HL-60 (cell line): ENCODE results near the gene RBPJL.

Experiments
- DNase-seq, 2 experiments: peaks; one replicate each; pipeline ENCODE4 v3.0.0-alpha.2; 2010 to 2020; ENCODE audit warnings: low read depth in 1 of 2, low spot score in 1 of 2
- H3K27ac ChIP-seq: fragments of 250-450 bp; sonication (Bioruptor Pico); replicated peaks from 2 replicates; pipeline ENCODE4 v1.5.1; 2020; ENCODE audit warnings: mild to moderate bottlenecking, moderate library complexity
- H3K27me3 ChIP-seq: fragments of 250-450 bp; sonication (Bioruptor Pico); 2 replicates; pipeline ENCODE4 v1.5.1; 2021; ENCODE audit warnings: mild to moderate bottlenecking, moderate library complexity; ENCODE audit not compliant: insufficient read depth, poor library complexity, severe bottlenecking
- H3K4me3 ChIP-seq: replicated peaks from 2 replicates; pipeline ENCODE4 v1.5.1; 2011; ENCODE audit warnings: mild to moderate bottlenecking, control low read depth, low read length; ENCODE audit not compliant: insufficient read depth
- GABPA ChIP-seq: IDR thresholded peaks from 2 replicates; pipeline ENCODE4 v1.6.1; 2012; ENCODE audit warnings: low read depth
- POLR2AphosphoS5 ChIP-seq: IDR thresholded peaks from 2 replicates; pipeline ENCODE4 v1.6.1; 2012; ENCODE audit warnings: low read depth
- SPI1 ChIP-seq: IDR thresholded peaks from 2 replicates; pipeline ENCODE4 v1.6.1; 2012; ENCODE audit warnings: low read depth, mild to moderate bottlenecking, borderline replicate concordance
- TF ChIP-seq, protein P1 (sequence below): IDR thresholded peaks from one replicate; pipeline ENCODE4 v1.5.1; 2011; ENCODE audit warnings: low read length, control low read depth, inconsistent platforms; ENCODE audit not compliant: insufficient read depth
- TF ChIP-seq, protein P2 (sequence below): IDR thresholded peaks from 2 replicates; pipeline ENCODE4 v1.6.1; 2012; ENCODE audit warnings: low read depth; ENCODE audit not compliant: insufficient replicate concordance

RBPJL gene

GRCh38 chr20:45318386-45318939, 11.8 kb downstream of the RBPJL start:
- TF ChIP-seq POLR2AphosphoS5, result no peak
- TF ChIP-seq, protein P1, sequence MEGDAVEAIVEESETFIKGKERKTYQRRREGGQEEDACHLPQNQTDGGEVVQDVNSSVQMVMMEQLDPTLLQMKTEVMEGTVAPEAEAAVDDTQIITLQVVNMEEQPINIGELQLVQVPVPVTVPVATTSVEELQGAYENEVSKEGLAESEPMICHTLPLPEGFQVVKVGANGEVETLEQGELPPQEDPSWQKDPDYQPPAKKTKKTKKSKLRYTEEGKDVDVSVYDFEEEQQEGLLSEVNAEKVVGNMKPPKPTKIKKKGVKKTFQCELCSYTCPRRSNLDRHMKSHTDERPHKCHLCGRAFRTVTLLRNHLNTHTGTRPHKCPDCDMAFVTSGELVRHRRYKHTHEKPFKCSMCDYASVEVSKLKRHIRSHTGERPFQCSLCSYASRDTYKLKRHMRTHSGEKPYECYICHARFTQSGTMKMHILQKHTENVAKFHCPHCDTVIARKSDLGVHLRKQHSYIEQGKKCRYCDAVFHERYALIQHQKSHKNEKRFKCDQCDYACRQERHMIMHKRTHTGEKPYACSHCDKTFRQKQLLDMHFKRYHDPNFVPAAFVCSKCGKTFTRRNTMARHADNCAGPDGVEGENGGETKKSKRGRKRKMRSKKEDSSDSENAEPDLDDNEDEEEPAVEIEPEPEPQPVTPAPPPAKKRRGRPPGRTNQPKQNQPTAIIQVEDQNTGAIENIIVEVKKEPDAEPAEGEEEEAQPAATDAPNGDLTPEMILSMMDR, result no peak
- no peak for TF ChIP-seq SPI1
- TF ChIP-seq, protein P2, sequence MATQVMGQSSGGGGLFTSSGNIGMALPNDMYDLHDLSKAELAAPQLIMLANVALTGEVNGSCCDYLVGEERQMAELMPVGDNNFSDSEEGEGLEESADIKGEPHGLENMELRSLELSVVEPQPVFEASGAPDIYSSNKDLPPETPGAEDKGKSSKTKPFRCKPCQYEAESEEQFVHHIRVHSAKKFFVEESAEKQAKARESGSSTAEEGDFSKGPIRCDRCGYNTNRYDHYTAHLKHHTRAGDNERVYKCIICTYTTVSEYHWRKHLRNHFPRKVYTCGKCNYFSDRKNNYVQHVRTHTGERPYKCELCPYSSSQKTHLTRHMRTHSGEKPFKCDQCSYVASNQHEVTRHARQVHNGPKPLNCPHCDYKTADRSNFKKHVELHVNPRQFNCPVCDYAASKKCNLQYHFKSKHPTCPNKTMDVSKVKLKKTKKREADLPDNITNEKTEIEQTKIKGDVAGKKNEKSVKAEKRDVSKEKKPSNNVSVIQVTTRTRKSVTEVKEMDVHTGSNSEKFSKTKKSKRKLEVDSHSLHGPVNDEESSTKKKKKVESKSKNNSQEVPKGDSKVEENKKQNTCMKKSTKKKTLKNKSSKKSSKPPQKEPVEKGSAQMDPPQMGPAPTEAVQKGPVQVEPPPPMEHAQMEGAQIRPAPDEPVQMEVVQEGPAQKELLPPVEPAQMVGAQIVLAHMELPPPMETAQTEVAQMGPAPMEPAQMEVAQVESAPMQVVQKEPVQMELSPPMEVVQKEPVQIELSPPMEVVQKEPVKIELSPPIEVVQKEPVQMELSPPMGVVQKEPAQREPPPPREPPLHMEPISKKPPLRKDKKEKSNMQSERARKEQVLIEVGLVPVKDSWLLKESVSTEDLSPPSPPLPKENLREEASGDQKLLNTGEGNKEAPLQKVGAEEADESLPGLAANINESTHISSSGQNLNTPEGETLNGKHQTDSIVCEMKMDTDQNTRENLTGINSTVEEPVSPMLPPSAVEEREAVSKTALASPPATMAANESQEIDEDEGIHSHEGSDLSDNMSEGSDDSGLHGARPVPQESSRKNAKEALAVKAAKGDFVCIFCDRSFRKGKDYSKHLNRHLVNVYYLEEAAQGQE, result no peak
- TF ChIP-seq GABPA, result no peak

DNA sequence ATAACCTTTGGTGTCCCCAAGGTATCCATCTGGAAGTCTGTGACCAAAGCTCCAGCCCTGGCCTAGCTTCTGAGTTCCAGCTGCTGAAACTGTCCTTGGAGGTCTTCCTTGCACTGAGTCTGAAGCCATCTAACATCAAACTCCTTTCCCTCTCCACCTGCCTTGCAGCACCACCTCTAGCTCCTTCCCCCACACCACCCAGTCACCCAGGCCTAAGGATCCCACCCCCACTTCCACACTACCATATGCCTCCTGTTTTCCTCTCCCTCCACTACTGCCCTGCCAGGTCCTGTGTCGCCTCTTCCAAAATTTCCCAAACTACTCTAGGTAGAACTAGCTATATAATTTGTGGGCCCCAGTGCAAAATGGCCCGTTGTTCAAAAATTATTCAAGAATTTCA, 12.3 kb downstream of the RBPJL start:
- Histone ChIP-seq H3K27me3 (no peaks in the 10 kb centered on the region), H3K4me3 (no peak overlapping the region), H3K27ac (peak overlapping the region; percentile 73)
- TF ChIP-seq GABPA, result no peak
- DNase-seq, result peak in 1 of 2 experiments; percentile 45

More at GRCh38 chr20:45318386-45318939, 11.8 kb downstream of the RBPJL start:
- Histone ChIP-seq H3K4me3 (no peak overlapping the region), H3K27me3 (no peaks in the 10 kb centered on the region), H3K27ac (peak overlapping the region; percentile 73)
- no peak for DNase-seq

DNA sequence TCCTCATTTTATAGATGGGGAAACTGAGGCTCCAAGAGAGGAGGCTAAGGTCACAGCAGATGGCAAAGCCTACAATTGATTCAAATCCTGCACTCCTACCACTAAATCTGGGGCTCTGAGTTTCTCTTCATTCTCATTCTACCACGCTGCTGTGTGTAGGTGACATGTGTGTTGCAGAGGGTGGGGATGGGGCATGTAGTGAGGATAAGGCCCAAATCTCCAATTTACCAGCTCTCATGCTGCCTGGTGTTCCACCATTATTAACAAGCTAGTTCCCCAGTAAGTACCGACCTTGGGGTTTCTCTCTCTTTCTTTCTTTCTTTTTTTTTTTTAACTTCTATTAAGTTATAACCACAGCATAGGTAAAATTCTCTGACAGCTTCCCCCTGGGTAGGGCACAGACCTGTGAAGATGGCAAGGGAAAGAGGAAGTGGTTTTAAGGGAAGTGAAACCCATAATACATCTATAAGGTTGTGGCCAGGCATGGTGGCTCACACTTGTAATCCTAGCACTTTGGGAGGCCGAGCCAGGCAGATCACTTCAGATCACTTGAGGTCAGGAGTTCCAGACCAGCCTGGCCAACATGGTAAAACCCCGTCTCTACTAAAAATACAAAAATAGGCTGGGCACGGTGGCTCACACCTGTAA, 14.4 kb downstream of the RBPJL start:
- Histone ChIP-seq H3K27me3 (no peaks in the 10 kb centered on the region), H3K4me3 (no peak overlapping the region), H3K27ac (0 out of 2 replicates have a peak overlapping the region, but pooled peaks have one; percentile 26)
- peak; percentile 56 to 80 for DNase-seq
- TF ChIP-seq, protein P1, result no peak
- TF ChIP-seq GABPA, result no peak
- no peak for TF ChIP-seq POLR2AphosphoS5
- TF ChIP-seq SPI1, result peak; percentile 100
- TF ChIP-seq, protein P2, result no peak

- peak; percentile 55 to 89 for DNase-seq
- TF ChIP-seq, protein P2, result no peak
- peak; percentile 84 for TF ChIP-seq SPI1
- TF ChIP-seq, protein P1, result peak; percentile 31
- Histone ChIP-seq H3K27ac (no peak overlapping the region), H3K27me3 (no peaks in the 10 kb centered on the region), H3K4me3 (no peak overlapping the region)
Measured at GRCh38 chr20:45322952-45323383, 16.3 kb downstream of the RBPJL start.
